ENCODE results near the gene MEGF11. TPM values are rescaled to one million over a fixed set of nuclear protein-coding genes. Genes with fewer than 3 reads are reported as not detected.

MEGF11 gene
- total RNA-seq, 6 experiments from 2014 or later = not detected

- WGBS (ENCODE audit: insufficient coverage, low coverage, low lambda C conversion rate, missing lambda C conversion rate) = 100% methylated on average over 2 of the region's 6 CpGs
- Histone ChIP-seq H3K4me3 (no peak overlapping the region), H3K36me3 (no peaks in the 10 kb centered on the region), H3K9me3 (no peaks in the 10 kb centered on the region), H3K4me1 (no peaks in the 10 kb centered on the region), H3K27ac (no peak overlapping the region), H3K27me3 (no peaks in the 10 kb centered on the region)
- intact Hi-C loops (cut with DNase I) = no loop called here
- no peak for ATAC-seq
- TF ChIP-seq CTCF (IDR thresholded peaks at IDR 0.05) = no peak
- no peak for TF ChIP-seq POLR2A (IDR thresholded peaks at IDR 0.05)
- no peak for DNase-seq
Observed at GRCh38 chr15:66131831-66132230, 121.7 kb downstream of the MEGF11 start.

DNA sequence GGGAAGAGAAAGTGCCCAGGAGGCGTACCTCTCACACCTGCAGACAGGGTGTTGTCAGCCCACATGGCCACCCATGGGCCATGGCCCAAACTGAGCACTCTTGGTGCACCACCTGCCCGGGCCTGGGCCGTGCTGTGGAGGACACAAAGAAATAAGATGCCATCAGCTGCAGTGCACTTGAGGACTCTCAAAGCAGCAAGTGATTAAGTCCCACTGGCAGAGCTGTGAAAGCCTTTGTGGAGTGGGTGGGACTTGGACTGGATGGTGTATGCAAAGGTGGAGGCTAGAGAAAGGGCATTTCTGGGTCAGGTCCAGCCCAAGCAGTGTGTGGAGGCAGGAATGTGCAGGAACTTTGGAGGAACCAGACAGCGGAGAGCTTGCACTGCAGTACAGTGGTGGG lies 122.3 kb downstream of the MEGF11 start:
- H3K36me3 ChIP-seq = no peaks in the 10 kb centered on the region
- H3K27ac ChIP-seq = no peak overlapping the region
- intact Hi-C loops (cut with DNase I) = no loop called here
- no peaks in the 10 kb centered on the region for H3K9me3 ChIP-seq
- WGBS (ENCODE audit: insufficient coverage, low coverage, low lambda C conversion rate, missing lambda C conversion rate) = 58% methylated on average over 2 of the region's 4 CpGs
- H3K27me3 ChIP-seq = no peaks in the 10 kb centered on the region
- ATAC-seq (peak in 1 of 4 donors; percentile 27), DNase-seq (no peak)
- TF ChIP-seq POLR2A (IDR thresholded peaks at IDR 0.05) (no peak), CTCF (IDR thresholded peaks at IDR 0.05) (no peak)
- H3K4me3 ChIP-seq = no peak overlapping the region
- no peaks in the 10 kb centered on the region for H3K4me1 ChIP-seq

DNA sequence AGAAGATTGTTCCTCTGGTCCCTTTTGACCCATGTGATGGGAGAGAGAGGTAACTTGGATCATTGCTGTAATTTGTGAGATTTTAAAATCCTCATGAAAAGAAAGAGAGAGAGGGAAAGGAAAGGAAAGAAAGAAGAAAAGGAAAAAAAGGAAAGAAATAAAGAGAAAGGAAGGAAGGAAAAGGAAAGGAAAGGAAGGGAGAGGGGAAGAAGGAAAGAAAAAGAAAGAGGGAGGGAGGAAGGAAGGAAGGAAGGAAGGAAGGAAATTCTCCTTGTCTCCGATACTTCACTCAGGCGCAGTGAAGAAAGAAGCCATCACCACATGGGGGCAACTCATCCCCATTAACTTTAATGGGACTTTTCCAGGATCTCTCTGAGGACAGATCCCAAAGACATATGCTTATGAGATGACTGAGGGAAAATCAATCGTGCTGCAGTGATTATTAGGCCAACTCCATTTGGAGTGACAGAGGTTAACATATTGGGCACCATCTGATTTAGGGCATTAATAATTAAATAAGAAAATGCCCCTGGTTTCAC lies 123.0 kb downstream of the MEGF11 start:
- H3K4me3 ChIP-seq = no peak overlapping the region
- intact Hi-C loops (cut with DNase I) = no loop called here
- 42% methylated on average over 3 of the region's 3 CpGs for WGBS (ENCODE audit: insufficient coverage, low coverage, low lambda C conversion rate, missing lambda C conversion rate)
- no peak for TF ChIP-seq POLR2A (IDR thresholded peaks at IDR 0.05)
- TF ChIP-seq CTCF (IDR thresholded peaks at IDR 0.05) = no peak
- H3K36me3 ChIP-seq = no peaks in the 10 kb centered on the region
- no peak overlapping the region for H3K27ac ChIP-seq
- no peaks in the 10 kb centered on the region for H3K4me1 ChIP-seq
- ATAC-seq (no peak), DNase-seq (no peak)
- H3K27me3 ChIP-seq = no peaks in the 10 kb centered on the region
- H3K9me3 ChIP-seq = no peaks in the 10 kb centered on the region

- Histone ChIP-seq H3K36me3 (no peaks in the 10 kb centered on the region), H3K4me1 (no peaks in the 10 kb centered on the region), H3K4me3 (no peak overlapping the region), H3K9me3 (no peaks in the 10 kb centered on the region), H3K27ac (no peak overlapping the region), H3K27me3 (no peaks in the 10 kb centered on the region)
- TF ChIP-seq POLR2A (IDR thresholded peaks at IDR 0.05) = no peak
- TF ChIP-seq CTCF (IDR thresholded peaks at IDR 0.05) = no peak
- 27% methylated on average over 5 of the region's 7 CpGs for WGBS (ENCODE audit: insufficient coverage, low coverage, low lambda C conversion rate, missing lambda C conversion rate)
- DNase-seq (no peak), ATAC-seq (peak in 1 of 4 donors; percentile 30)
- intact Hi-C loops (cut with DNase I) = no loop called here
Observed at GRCh38 chr15:66129586-66129985, 124.0 kb downstream of the MEGF11 start.

Measured in right lobe of liver (tissue), 6 donors.